Caco-2 (cell line): ENCODE measurements around the gene PLIN4. TPM values are rescaled to one million over a fixed set of nuclear protein-coding genes. Genes with fewer than 3 reads are reported as not detected.

Source experiments
- BruUV-seq: library from RNA; stranded (reverse); fragments of 400-500 nt; replicated peaks from 2 replicates; lab custom pipeline; 2021; lab: Mats Ljungman, UMichigan
- CTCF ChIA-PET: fragments of 300-600 bp; sonication (Branson Sonifier 250); formaldehyde crosslinking; loops from one replicate; lab custom pipeline; 2022; ENCODE audit warnings: antibody characterized with exemption; lab: Charles Lee
- POLR2A ChIA-PET: fragments of 300-600 bp; sonication (Branson Sonifier 250); formaldehyde crosslinking; loops from one replicate; lab custom pipeline; 2022; ENCODE audit warnings: antibody characterized with exemption; lab: Charles Lee
- DNase-seq, 2 experiments: peaks; one replicate each; pipeline versions ENCODE4 v3.0.0 to v3.0.0-alpha.2; 2020 to 2022
- H3K27me3 ChIP-seq: replicated peaks from 2 replicates; pipeline ENCODE4 v1.6.0; 2011; ENCODE audit warnings: low read length; ENCODE audit not compliant: control insufficient read depth, insufficient read depth
- H3K36me3 ChIP-seq: 2 replicates; pipeline ENCODE4 v1.5.1; 2011; ENCODE audit warnings: low read length; ENCODE audit not compliant: control insufficient read depth, insufficient read depth
- H3K4me1 ChIP-seq: fragments of 250-450 bp; sonication (Bioruptor Pico); 2 replicates; pipeline ENCODE4 v1.5.1; 2020; ENCODE audit warnings: mild to moderate bottlenecking
- H3K4me3 ChIP-seq: 2 replicates; pipeline ENCODE4 v1.5.1; 2011; ENCODE audit warnings: low read depth, mild to moderate bottlenecking, control low read depth, low read length
- H3K9me3 ChIP-seq: fragments of 250-450 bp; sonication (Bioruptor Pico); 2 replicates; pipeline ENCODE4 v1.5.1; 2020; ENCODE audit warnings: mild to moderate bottlenecking, moderate library complexity
- H3K27ac Mint-ChIP-seq: one replicate; pipeline ENCODE4 v1.8.0; 2022; ENCODE audit warnings: mixed read lengths; ENCODE audit not compliant: unreplicated experiment
- H3K27me3 Mint-ChIP-seq: one replicate; pipeline ENCODE4 v1.8.0; 2022; ENCODE audit warnings: mixed read lengths; ENCODE audit not compliant: insufficient read depth, unreplicated experiment
- H3K36me3 Mint-ChIP-seq: one replicate; pipeline ENCODE4 v1.8.0; 2022; ENCODE audit warnings: mild to moderate bottlenecking, mixed read lengths; ENCODE audit not compliant: insufficient read depth, unreplicated experiment
- H3K4me1 Mint-ChIP-seq: one replicate; pipeline ENCODE4 v1.8.0; 2022; ENCODE audit warnings: low read depth, mixed read lengths; ENCODE audit not compliant: unreplicated experiment
- H3K4me3 Mint-ChIP-seq: one replicate; pipeline ENCODE4 v1.8.0; 2022; ENCODE audit warnings: mild to moderate bottlenecking, moderate library complexity, mixed read lengths; ENCODE audit not compliant: unreplicated experiment
- H3K9me3 Mint-ChIP-seq: one replicate; pipeline ENCODE4 v1.8.0; 2022; ENCODE audit warnings: mixed read lengths; ENCODE audit not compliant: unreplicated experiment
- CTCF ChIP-seq, 2 experiments: fragments of 200-600 bp in 1 of 2; IDR thresholded peaks; 1 replicate in 1 of 2; 2 replicates in 1 of 2; pipeline versions ENCODE4 v1.5.1 to v1.8.0; 2011 to 2022; ENCODE audit warnings: antibody characterized with exemption in 1 of 2, control low read depth in 1 of 2, inconsistent platforms in 1 of 2, low read depth in 1 of 2, low read length in 1 of 2, mild to moderate bottlenecking in 1 of 2, moderate library complexity in 1 of 2; ENCODE audit not compliant: insufficient read depth in 1 of 2, severe bottlenecking in 1 of 2, unreplicated experiment in 1 of 2
- intact Hi-C: fragments of 100-400 bp; cut with micrococcal nuclease; formaldehyde crosslinking; loops from one replicate; pipeline ENCODE4 v1.10.0; 2022; ENCODE audit not compliant: unreplicated experiment
- total RNA-seq: library from RNA; stranded (reverse); gene quantifications from 2 replicates; pipeline ENCODE4 v1.2.3, GENCODE V29; 2022

PLIN4 gene
- total RNA-seq, 1 experiment from 2014 or later = 0.09 TPM

GRCh38 chr19:4507150-4507452, 11.2 kb downstream of the PLIN4 start:
- TF ChIP-seq CTCF (IDR thresholded peaks at IDR 0.05; ENCODE audit: insufficient read depth in 1 of 2, low read depth in 1 of 2, low read length in 1 of 2, severe bottlenecking in 1 of 2, unreplicated experiment in 1 of 2) = no peak
- POLR2A ChIA-PET = no interaction called here
- BruUV-seq = no TSS peak
- Mint-ChIP-seq H3K27me3 (no peaks in the 10 kb centered on the region), H3K36me3 (peaks cover 41% of the 10 kb centered on the region), H3K9me3 (no peaks in the 10 kb centered on the region), H3K27ac (no peak overlapping the region), H3K4me1 (no peaks in the 10 kb centered on the region), H3K4me3 (no peak overlapping the region)
- DNase-seq = no peak
- H3K4me3 ChIP-seq = no peak overlapping the region
- H3K36me3 ChIP-seq = no peaks in the 10 kb centered on the region
- intact Hi-C loops = no loop called here
- CTCF ChIA-PET = interaction anchor here (1.0 kb wide), 1 partner anchor 36 kb away, joined by 4 read pairs; no protein-coding TSS in a partner anchor
- no peaks in the 10 kb centered on the region for H3K4me1 ChIP-seq
- no peaks in the 10 kb centered on the region for H3K27me3 ChIP-seq
- H3K9me3 ChIP-seq = no peaks in the 10 kb centered on the region

- CTCF ChIA-PET = interaction anchor here (1.0 kb wide), 1 partner anchor 35 kb away, joined by 4 read pairs; no protein-coding TSS in a partner anchor
- H3K27me3 Mint-ChIP-seq = no peaks in the 10 kb centered on the region
- peaks cover 40% of the 10 kb centered on the region for H3K36me3 Mint-ChIP-seq
- no peak overlapping the region for H3K4me3 Mint-ChIP-seq
- BruUV-seq = no TSS peak
- no peaks in the 10 kb centered on the region for H3K36me3 ChIP-seq
- no peaks in the 10 kb centered on the region for H3K27me3 ChIP-seq
- H3K9me3 ChIP-seq = no peaks in the 10 kb centered on the region
- POLR2A ChIA-PET = no interaction called here
- H3K9me3 Mint-ChIP-seq = no peaks in the 10 kb centered on the region
- intact Hi-C loops = no loop called here
- no peaks in the 10 kb centered on the region for H3K4me1 Mint-ChIP-seq
- TF ChIP-seq CTCF (IDR thresholded peaks at IDR 0.05; ENCODE audit: insufficient read depth in 1 of 2, low read depth in 1 of 2, low read length in 1 of 2, severe bottlenecking in 1 of 2, unreplicated experiment in 1 of 2) = peak in 1 of 2 experiments; percentile 24
- no peak overlapping the region for H3K27ac Mint-ChIP-seq
- no peaks in the 10 kb centered on the region for H3K4me1 ChIP-seq
- no peak for DNase-seq
- no peak overlapping the region for H3K4me3 ChIP-seq
Observed at GRCh38 chr19:4506449-4507149, 11.7 kb downstream of the PLIN4 start.

GRCh38 chr19:4505570-4506448, 12.5 kb downstream of the PLIN4 start:
- H3K27me3 ChIP-seq = no peaks in the 10 kb centered on the region
- no peak for TF ChIP-seq CTCF (IDR thresholded peaks at IDR 0.05; ENCODE audit: insufficient read depth in 1 of 2, low read depth in 1 of 2, low read length in 1 of 2, severe bottlenecking in 1 of 2, unreplicated experiment in 1 of 2)
- ChIA-PET CTCF (no interaction called here), POLR2A (no interaction called here)
- Mint-ChIP-seq H3K27me3 (no peaks in the 10 kb centered on the region), H3K4me1 (no peaks in the 10 kb centered on the region), H3K9me3 (no peaks in the 10 kb centered on the region), H3K4me3 (no peak overlapping the region), H3K27ac (no peak overlapping the region), H3K36me3 (peaks cover 37% of the 10 kb centered on the region)
- intact Hi-C loops = no loop called here
- H3K9me3 ChIP-seq = no peaks in the 10 kb centered on the region
- no TSS peak for BruUV-seq
- H3K4me3 ChIP-seq = no peak overlapping the region
- no peak for DNase-seq
- no peaks in the 10 kb centered on the region for H3K36me3 ChIP-seq
- no peaks in the 10 kb centered on the region for H3K4me1 ChIP-seq
